ENCODE results near the gene CERS6. TPM values are rescaled to one million over a fixed set of nuclear protein-coding genes. Genes with fewer than 3 reads are reported as not detected.

CERS6 gene
- total RNA-seq, 1 experiment from 2014 or later, result 17.3 TPM

GRCh38 chr2:168633895-168634294, 177.8 kb downstream of the CERS6 start:
- Mint-ChIP-seq H3K4me3 (no peak overlapping the region), H3K4me1 (peaks cover 33% of the 10 kb centered on the region), H3K9me3 (no peaks in the 10 kb centered on the region), H3K36me3 (no peaks in the 10 kb centered on the region), H3K27me3 (ENCODE audit: low read depth) (no peaks in the 10 kb centered on the region), H3K27ac (no peak overlapping the region)
- ChIA-PET CTCF (no interaction called here), POLR2A (interaction anchor here (0.6 kb wide), 1 partner anchor 88 kb away, joined by 5 read pairs; no protein-coding TSS in a partner anchor)
- DNase-seq (ENCODE audit: low spot score) (no peak), ATAC-seq (no peak)
- TF ChIP-seq ELF4 (CRISPR knock-in tag; IDR thresholded peaks at IDR 0.05; ENCODE audit: low read depth), result no peak
- TF ChIP-seq ARID4B (CRISPR knock-in tag; IDR thresholded peaks at IDR 0.05; ENCODE audit: borderline replicate concordance), result no peak
- no peak for TF ChIP-seq USF2 (CRISPR knock-in tag; IDR thresholded peaks at IDR 0.05)
- TF ChIP-seq ZNF263 (CRISPR knock-in tag; IDR thresholded peaks at IDR 0.05; ENCODE audit: low read depth), result no peak
- TF ChIP-seq ATF2 (CRISPR knock-in tag; IDR thresholded peaks at IDR 0.05; ENCODE audit: borderline replicate concordance, low read depth), result no peak
- no peak for TF ChIP-seq KAT7 (CRISPR knock-in tag; IDR thresholded peaks at IDR 0.05; ENCODE audit: borderline replicate concordance)
- TF ChIP-seq CBFB (CRISPR knock-in tag; IDR thresholded peaks at IDR 0.05; ENCODE audit: low read depth), result no peak
- no peak for TF ChIP-seq ZBTB43 (CRISPR knock-in tag; IDR thresholded peaks at IDR 0.05)
- TF ChIP-seq NR3C1 (CRISPR knock-in tag; conservative IDR thresholded peaks at IDR 0.05; ENCODE audit: low read depth), result no peak
- TF ChIP-seq NFYB (CRISPR knock-in tag; conservative IDR thresholded peaks at IDR 0.05; ENCODE audit: low read depth), result no peak
- TF ChIP-seq ZNF423 (CRISPR knock-in tag; IDR thresholded peaks at IDR 0.05), result no peak
- no peak for TF ChIP-seq NFE2L1 (CRISPR knock-in tag; IDR thresholded peaks at IDR 0.05)
- TF ChIP-seq NR1H2 (CRISPR knock-in tag; IDR thresholded peaks at IDR 0.05), result no peak
- TF ChIP-seq TEAD1 (CRISPR knock-in tag; IDR thresholded peaks at IDR 0.05), result no peak
- no peak for TF ChIP-seq PRDM15 (CRISPR knock-in tag; IDR thresholded peaks at IDR 0.05)

All from WTC11 (cell line).